GM23338 (cell line): Measurements from ENCODE around the gene NUTM2G. TPM values are rescaled to one million over a fixed set of nuclear protein-coding genes. Genes with fewer than 3 reads are reported as not detected.

Source experiments
- ATAC-seq: fragments of 200-7000 bp; cut with Tn5 transposase; 3 replicates; pipeline ENCODE4 v1.9.1; 2020
- DNase-seq: peaks from one replicate; pipeline ENCODE4 v3.0.0-alpha.2; 2015; ENCODE audit warnings: low spot score
- H2AFZ ChIP-seq: fragments of 200-600 bp; sonication (generic); 2 replicates; pipeline ENCODE4 v1.8.0; 2016; ENCODE audit warnings: antibody characterized with exemption, mild to moderate bottlenecking, moderate library complexity
- H3F3A ChIP-seq: fragments of 200-600 bp; sonication (generic); replicated peaks from 2 replicates; pipeline ENCODE4 v1.8.0; 2017; ENCODE audit warnings: antibody characterized with exemption, mixed run types, low read depth
- H3K27ac ChIP-seq: fragments of 200-600 bp; sonication (generic); 2 replicates; pipeline ENCODE4 v1.6.1; 2016; ENCODE audit warnings: low read depth
- H3K27me3 ChIP-seq: fragments of 200-600 bp; sonication (generic); 2 replicates; pipeline ENCODE4 v1.8.0; 2016; ENCODE audit warnings: mild to moderate bottlenecking, mixed run types, moderate library complexity; ENCODE audit not compliant: insufficient read depth
- H3K36me3 ChIP-seq: fragments of 200-600 bp; sonication (generic); 2 replicates; pipeline ENCODE4 v1.8.0; 2016; ENCODE audit warnings: mild to moderate bottlenecking; ENCODE audit not compliant: insufficient read depth
- H3K4me1 ChIP-seq: fragments of 200-600 bp; sonication (generic); 2 replicates; pipeline ENCODE4 v1.8.0; 2016; ENCODE audit warnings: mild to moderate bottlenecking, moderate library complexity; ENCODE audit not compliant: insufficient read depth
- H3K4me2 ChIP-seq: fragments of 200-600 bp; sonication (generic); 2 replicates; pipeline ENCODE4 v1.7.1; 2017; ENCODE audit warnings: mixed run types
- H3K4me3 ChIP-seq: fragments of 200-600 bp; sonication (generic); 2 replicates; pipeline ENCODE4 v1.6.1; 2016; ENCODE audit warnings: mixed run types
- H3K79me2 ChIP-seq: fragments of 200-600 bp; sonication (generic); replicated peaks from 2 replicates; pipeline ENCODE4 v1.8.0; 2017; ENCODE audit warnings: mild to moderate bottlenecking; ENCODE audit not compliant: insufficient read depth
- H3K9me2 ChIP-seq: fragments of 200-600 bp; sonication (generic); 2 replicates; pipeline ENCODE4 v1.8.0; 2017; ENCODE audit not compliant: insufficient read depth
- H4K20me1 ChIP-seq: fragments of 200-600 bp; sonication (generic); replicated peaks from 2 replicates; pipeline ENCODE4 v1.8.0; 2017; ENCODE audit warnings: mild to moderate bottlenecking; ENCODE audit not compliant: insufficient read depth
- H3K27ac Mint-ChIP-seq: 2 replicates; pipeline ENCODE4 v1.8.0; 2020; ENCODE audit warnings: inconsistent platforms, mild to moderate bottlenecking, moderate library complexity, mixed read lengths
- H3K27me3 Mint-ChIP-seq: 3 replicates; pipeline ENCODE4 v1.8.0; 2022; ENCODE audit warnings: low read depth, mild to moderate bottlenecking, moderate library complexity, mixed read lengths, inconsistent platforms; ENCODE audit not compliant: insufficient read depth, poor library complexity
- H3K36me3 Mint-ChIP-seq: 3 replicates; pipeline ENCODE4 v1.8.0; 2021; ENCODE audit warnings: low read depth, mild to moderate bottlenecking, inconsistent platforms, moderate library complexity, mixed read lengths
- H3K4me1 Mint-ChIP-seq: 3 replicates; pipeline ENCODE4 v1.8.0; 2020; ENCODE audit warnings: mild to moderate bottlenecking, inconsistent platforms, mixed read lengths
- H3K4me3 Mint-ChIP-seq: 3 replicates; pipeline ENCODE4 v1.8.0; 2021; ENCODE audit warnings: moderate library complexity, mild to moderate bottlenecking, inconsistent platforms, mixed read lengths
- H3K9me3 Mint-ChIP-seq: 3 replicates; pipeline ENCODE4 v1.8.0; 2020; ENCODE audit warnings: moderate library complexity, mild to moderate bottlenecking, inconsistent platforms, mixed read lengths
- CREB1 ChIP-seq: fragments of 250-450 bp; sonication (Bioruptor Pico); IDR thresholded peaks from 2 replicates; pipeline ENCODE4 v1.5.0; 2020; ENCODE audit warnings: low read depth, mild to moderate bottlenecking, moderate library complexity
- CTCF ChIP-seq, 2 experiments: fragments of 200-600 bp in 1 of 2; sonication (generic) in 1 of 2; conservative IDR thresholded peaks; 2 replicates each; pipeline versions ENCODE4 v1.5.1 to v1.6.1; 2016 to 2017; ENCODE audit warnings: antibody characterized with exemption in 2 of 2, low read depth in 2 of 2, mild to moderate bottlenecking in 2 of 2, moderate library complexity in 1 of 2
- EZH2 ChIP-seq: fragments of 200-600 bp; sonication (generic); IDR thresholded peaks from one replicate; pipeline ENCODE4 v1.8.0; 2017; ENCODE audit warnings: antibody characterized with exemption, mild to moderate bottlenecking, low read depth; ENCODE audit not compliant: unreplicated experiment
- EZH2phosphoT487 ChIP-seq: fragments of 200-600 bp; sonication (generic); IDR thresholded peaks from one replicate; pipeline ENCODE4 v1.8.1; 2018; ENCODE audit warnings: antibody characterized with exemption; ENCODE audit not compliant: unreplicated experiment
- JUNB ChIP-seq: IDR thresholded peaks from one replicate; pipeline ENCODE4 v1.6.1; 2016; ENCODE audit warnings: antibody characterized with exemption; ENCODE audit not compliant: unreplicated experiment
- NANOG ChIP-seq: IDR thresholded peaks from 2 replicates; pipeline ENCODE4 v1.6.1; 2016; ENCODE audit warnings: antibody characterized with exemption, borderline replicate concordance
- POLR2AphosphoS5 ChIP-seq: IDR thresholded peaks from 2 replicates; pipeline ENCODE4 v1.6.1; 2016; ENCODE audit warnings: antibody characterized with exemption, low read depth
- STAT1 ChIP-seq: IDR thresholded peaks from one replicate; pipeline ENCODE4 v1.6.1; 2016; ENCODE audit warnings: antibody characterized with exemption; ENCODE audit not compliant: unreplicated experiment
- ZNF114 ChIP-seq: fragments of 250-450 bp; sonication (Bioruptor Pico); IDR thresholded peaks from 2 replicates; pipeline ENCODE4 v1.5.0; 2020; ENCODE audit warnings: mild to moderate bottlenecking, moderate library complexity
- ZNF331 ChIP-seq: fragments of 250-450 bp; sonication (Bioruptor Pico); IDR thresholded peaks from 2 replicates; pipeline ENCODE4 v1.5.0; 2020; ENCODE audit warnings: low read depth, mild to moderate bottlenecking, moderate library complexity
- polyA plus RNA-seq: library from polyadenylated mRNA; unstranded; fragments of >200 nt; fragmentation: Nextera tagmentation; extraction: Ambion mirVana; gene quantifications from 2 replicates; pipeline ENCODE4 v1.2.1, GENCODE V29; 2016
- total RNA-seq: library from RNA; depleted of rRNA; stranded (reverse); fragments of >200 nt; shearing (Covaris generic); gene quantifications from 2 replicates; pipeline ENCODE4 v1.2.3, GENCODE V29; 2014
- TF ChIP-seq, protein P1 (sequence below): IDR thresholded peaks from 2 replicates; pipeline ENCODE4 v1.6.1; 2016; ENCODE audit warnings: antibody characterized with exemption
- TF ChIP-seq, protein P2 (sequence below): fragments of 250-450 bp; sonication (Bioruptor Pico); IDR thresholded peaks from 2 replicates; pipeline ENCODE4 v1.5.0; 2020; ENCODE audit warnings: mild to moderate bottlenecking, moderate library complexity

The NUTM2G gene
- total and polyA plus RNA-seq, 2 experiments from 2014 or later: 0.76 to 1.6 TPM

DNA sequence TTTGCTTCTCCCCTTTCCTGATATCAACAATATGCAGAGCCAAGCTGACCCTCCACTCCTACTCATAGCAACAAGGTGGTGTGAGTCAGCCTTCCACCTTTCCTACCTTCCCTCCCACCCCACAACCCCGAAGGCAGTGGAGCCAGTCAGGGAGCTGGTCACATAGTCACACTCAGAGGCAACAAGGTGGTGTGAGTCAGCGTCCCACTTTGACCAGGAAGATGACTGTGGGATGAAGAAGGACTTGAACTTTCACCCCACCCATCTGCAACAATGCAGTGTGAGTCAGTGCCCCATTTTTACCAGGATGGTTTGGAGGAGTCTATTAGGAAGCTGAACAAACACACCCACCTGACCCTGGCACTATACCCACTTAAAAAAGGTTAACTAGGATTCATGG, 44.2 kb upstream of the NUTM2G start (continued):
- TF ChIP-seq CTCF (conservative IDR thresholded peaks at IDR 0.05; ENCODE audit: low read depth in 2 of 2): no peak
- no peak for TF ChIP-seq NANOG
- TF ChIP-seq EZH2: no peak
- no peak for TF ChIP-seq STAT1

- Histone ChIP-seq H3F3A (no peaks in the 10 kb centered on the region), H3K79me2 (no peaks in the 10 kb centered on the region), H3K9me2 (no peaks in the 10 kb centered on the region), H2AFZ (no peak overlapping the region), H3K4me1 (no peaks in the 10 kb centered on the region), H3K4me2 (no peak overlapping the region), H3K27me3 (peaks cover 10% of the 10 kb centered on the region; the same call in 1 of the 2 replicates), H3K4me3 (no peak overlapping the region), H3K27ac (no peak overlapping the region), H4K20me1 (no peaks in the 10 kb centered on the region), H3K36me3 (no peaks in the 10 kb centered on the region)
- H3K27ac Mint-ChIP-seq: no peak overlapping the region
- no peaks in the 10 kb centered on the region for H3K36me3 Mint-ChIP-seq
- no peaks in the 10 kb centered on the region for H3K4me1 Mint-ChIP-seq
- no peaks in the 10 kb centered on the region for H3K9me3 Mint-ChIP-seq
- peaks cover 12% of the 10 kb centered on the region for H3K27me3 Mint-ChIP-seq
- no peak overlapping the region for H3K4me3 Mint-ChIP-seq
- ATAC-seq (no peak), DNase-seq (no peak)
- TF ChIP-seq CREB1 (CRISPR knock-in tag): no peak
- no peak for TF ChIP-seq NANOG
- TF ChIP-seq, protein P1, sequence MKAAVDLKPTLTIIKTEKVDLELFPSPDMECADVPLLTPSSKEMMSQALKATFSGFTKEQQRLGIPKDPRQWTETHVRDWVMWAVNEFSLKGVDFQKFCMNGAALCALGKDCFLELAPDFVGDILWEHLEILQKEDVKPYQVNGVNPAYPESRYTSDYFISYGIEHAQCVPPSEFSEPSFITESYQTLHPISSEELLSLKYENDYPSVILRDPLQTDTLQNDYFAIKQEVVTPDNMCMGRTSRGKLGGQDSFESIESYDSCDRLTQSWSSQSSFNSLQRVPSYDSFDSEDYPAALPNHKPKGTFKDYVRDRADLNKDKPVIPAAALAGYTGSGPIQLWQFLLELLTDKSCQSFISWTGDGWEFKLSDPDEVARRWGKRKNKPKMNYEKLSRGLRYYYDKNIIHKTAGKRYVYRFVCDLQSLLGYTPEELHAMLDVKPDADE: no peak
- no peak for TF ChIP-seq CTCF (conservative IDR thresholded peaks at IDR 0.05; ENCODE audit: low read depth in 2 of 2)
- no peak for TF ChIP-seq ZNF331 (CRISPR knock-in tag)
- TF ChIP-seq, protein P2, sequence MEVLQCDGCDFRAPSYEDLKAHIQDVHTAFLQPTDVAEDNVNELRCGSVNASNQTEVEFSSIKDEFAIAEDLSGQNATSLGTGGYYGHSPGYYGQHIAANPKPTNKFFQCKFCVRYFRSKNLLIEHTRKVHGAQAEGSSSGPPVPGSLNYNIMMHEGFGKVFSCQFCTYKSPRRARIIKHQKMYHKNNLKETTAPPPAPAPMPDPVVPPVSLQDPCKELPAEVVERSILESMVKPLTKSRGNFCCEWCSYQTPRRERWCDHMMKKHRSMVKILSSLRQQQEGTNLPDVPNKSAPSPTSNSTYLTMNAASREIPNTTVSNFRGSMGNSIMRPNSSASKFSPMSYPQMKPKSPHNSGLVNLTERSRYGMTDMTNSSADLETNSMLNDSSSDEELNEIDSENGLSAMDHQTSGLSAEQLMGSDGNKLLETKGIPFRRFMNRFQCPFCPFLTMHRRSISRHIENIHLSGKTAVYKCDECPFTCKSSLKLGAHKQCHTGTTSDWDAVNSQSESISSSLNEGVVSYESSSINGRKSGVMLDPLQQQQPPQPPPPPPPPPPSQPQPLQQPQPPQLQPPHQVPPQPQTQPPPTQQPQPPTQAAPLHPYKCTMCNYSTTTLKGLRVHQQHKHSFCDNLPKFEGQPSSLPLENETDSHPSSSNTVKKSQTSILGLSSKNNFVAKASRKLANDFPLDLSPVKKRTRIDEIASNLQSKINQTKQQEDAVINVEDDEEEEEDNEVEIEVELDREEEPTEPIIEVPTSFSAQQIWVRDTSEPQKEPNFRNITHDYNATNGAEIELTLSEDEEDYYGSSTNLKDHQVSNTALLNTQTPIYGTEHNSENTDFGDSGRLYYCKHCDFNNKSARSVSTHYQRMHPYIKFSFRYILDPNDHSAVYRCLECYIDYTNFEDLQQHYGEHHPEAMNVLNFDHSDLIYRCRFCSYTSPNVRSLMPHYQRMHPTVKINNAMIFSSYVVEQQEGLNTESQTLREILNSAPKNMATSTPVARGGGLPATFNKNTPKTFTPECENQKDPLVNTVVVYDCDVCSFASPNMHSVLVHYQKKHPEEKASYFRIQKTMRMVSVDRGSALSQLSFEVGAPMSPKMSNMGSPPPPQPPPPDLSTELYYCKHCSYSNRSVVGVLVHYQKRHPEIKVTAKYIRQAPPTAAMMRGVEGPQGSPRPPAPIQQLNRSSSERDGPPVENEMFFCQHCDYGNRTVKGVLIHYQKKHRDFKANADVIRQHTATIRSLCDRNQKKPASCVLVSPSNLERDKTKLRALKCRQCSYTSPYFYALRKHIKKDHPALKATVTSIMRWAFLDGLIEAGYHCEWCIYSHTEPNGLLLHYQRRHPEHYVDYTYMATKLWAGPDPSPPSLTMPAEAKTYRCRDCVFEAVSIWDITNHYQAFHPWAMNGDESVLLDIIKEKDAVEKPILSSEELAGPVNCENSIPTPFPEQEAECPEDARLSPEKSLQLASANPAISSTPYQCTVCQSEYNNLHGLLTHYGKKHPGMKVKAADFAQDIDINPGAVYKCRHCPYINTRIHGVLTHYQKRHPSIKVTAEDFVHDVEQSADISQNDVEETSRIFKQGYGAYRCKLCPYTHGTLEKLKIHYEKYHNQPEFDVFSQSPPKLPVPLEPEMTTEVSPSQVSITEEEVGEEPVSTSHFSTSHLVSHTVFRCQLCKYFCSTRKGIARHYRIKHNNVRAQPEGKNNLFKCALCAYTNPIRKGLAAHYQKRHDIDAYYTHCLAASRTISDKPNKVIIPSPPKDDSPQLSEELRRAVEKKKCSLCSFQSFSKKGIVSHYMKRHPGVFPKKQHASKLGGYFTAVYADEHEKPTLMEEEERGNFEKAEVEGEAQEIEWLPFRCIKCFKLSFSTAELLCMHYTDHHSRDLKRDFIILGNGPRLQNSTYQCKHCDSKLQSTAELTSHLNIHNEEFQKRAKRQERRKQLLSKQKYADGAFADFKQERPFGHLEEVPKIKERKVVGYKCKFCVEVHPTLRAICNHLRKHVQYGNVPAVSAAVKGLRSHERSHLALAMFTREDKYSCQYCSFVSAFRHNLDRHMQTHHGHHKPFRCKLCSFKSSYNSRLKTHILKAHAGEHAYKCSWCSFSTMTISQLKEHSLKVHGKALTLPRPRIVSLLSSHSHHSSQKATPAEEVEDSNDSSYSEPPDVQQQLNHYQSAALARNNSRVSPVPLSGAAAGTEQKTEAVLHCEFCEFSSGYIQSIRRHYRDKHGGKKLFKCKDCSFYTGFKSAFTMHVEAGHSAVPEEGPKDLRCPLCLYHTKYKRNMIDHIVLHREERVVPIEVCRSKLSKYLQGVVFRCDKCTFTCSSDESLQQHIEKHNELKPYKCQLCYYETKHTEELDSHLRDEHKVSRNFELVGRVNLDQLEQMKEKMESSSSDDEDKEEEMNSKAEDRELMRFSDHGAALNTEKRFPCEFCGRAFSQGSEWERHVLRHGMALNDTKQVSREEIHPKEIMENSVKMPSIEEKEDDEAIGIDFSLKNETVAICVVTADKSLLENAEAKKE: no peak
- no peak for TF ChIP-seq ZNF114 (CRISPR knock-in tag)
- TF ChIP-seq STAT1: no peak
- TF ChIP-seq EZH2: no peak
- no peak for TF ChIP-seq JUNB
- TF ChIP-seq POLR2AphosphoS5: no peak
- no peak for TF ChIP-seq EZH2phosphoT487
Observed at GRCh38 chr9:96885424-96885823, 43.2 kb upstream of the NUTM2G start.
